T-helper 22 cell (primary cell): ENCODE measurements around the gene UBE2E2.

Experiments used
- DNase-seq: peaks from one replicate; pipeline ENCODE4 v3.0.0-alpha.2; 2020; ENCODE audit warnings: low read depth

The UBE2E2 gene

DNA sequence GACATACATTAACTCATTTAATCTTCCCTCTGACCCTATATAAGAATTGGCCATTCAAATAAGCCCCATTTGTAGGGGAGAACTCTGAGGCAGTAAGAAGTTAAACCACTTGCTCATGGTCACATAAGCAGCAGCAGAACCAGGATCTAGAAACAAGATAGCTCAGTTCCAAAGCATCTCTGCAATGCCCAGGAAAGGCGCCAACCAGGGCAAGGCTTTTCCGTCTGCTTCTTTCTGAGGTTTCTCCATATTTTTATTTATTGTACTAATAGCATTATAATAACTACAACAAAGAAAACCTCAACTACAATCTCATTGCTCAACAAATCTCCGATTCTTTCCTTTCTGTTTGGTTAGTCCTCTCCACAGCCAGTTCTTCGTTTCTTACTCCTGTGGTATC, 4.3 kb upstream of the UBE2E2 start:
- no peak for DNase-seq

GRCh38 chr3:23199649-23200048, 3.5 kb upstream of the UBE2E2 start:
- no peak for DNase-seq

DNA sequence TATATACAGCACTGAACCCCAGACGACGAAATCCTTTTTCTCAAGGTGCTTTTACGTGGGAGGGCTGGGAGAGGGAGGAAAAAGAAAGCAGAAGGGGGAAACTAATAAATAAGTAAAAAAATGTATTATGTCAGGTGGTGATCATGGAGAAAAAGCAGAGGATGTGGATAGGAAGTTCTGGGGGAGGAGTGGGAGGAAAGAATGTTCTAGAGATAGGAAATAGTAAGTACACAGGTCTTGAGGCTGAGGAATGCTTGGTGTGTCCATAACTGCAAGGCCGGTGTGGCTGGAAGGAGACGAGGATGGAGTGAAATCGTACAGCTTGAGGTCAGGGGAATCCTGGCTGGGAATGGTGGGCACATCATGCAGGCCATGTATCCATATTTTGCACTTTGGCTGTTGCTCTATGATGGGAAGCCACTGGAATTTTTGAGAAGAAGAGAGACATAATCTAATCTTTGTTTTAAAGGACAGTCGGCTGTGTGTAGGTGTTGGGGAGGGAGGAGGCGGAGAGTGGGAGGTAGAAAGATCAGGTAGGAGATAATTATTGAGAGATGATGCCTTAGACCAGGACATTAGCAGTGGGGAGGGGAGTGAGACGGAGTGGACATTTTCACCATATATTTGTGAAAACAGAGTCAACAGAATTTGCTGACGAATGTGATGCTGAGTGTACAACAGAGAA, 1.8 kb upstream of the UBE2E2 start:
- no peak for DNase-seq

GRCh38 chr3:23202203-23202920, 765 bp upstream of the UBE2E2 start:
- DNase-seq, result no peak

DNA sequence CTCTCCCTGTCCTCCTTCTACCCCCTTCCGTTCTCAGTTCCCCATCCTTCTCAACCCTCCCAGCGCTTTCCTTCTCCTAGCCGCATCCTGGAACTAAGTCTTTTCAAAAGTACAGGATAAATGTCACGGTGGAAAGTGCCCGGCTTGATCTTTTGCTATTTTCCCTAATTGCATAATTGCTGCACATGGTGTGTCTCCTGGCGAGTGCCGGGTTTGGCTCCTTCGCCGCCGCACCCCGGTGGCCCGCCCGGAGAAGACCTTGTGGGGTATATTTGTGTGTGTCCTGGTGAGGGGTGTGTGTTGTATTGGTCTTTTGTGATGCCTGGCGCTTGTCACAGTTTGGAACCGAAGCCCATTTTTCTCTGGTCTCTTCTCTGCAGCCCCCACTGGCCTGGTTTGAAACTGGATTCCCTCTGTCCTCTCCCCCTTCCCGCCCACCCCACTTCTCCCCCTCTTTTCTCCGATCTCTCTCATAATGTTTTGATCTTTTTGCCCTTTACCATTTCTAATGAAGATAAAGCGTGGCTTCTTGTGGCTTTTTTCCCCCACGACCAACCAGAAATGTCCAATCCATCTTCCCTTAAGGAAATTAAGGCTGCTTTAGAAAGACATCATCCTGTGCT, 692 bp downstream of the UBE2E2 start:
- no peak for DNase-seq

- no peak for DNase-seq
These were observed 3.2 kb downstream of the UBE2E2 start for GRCh38 chr3:23206366-23206765.

- DNase-seq, result no peak
These were observed 6.0 kb downstream of the UBE2E2 start for GRCh38 chr3:23209103-23209502.

- no peak for DNase-seq
These were observed 6.8 kb downstream of the UBE2E2 start for GRCh38 chr3:23209747-23210487.

DNA sequence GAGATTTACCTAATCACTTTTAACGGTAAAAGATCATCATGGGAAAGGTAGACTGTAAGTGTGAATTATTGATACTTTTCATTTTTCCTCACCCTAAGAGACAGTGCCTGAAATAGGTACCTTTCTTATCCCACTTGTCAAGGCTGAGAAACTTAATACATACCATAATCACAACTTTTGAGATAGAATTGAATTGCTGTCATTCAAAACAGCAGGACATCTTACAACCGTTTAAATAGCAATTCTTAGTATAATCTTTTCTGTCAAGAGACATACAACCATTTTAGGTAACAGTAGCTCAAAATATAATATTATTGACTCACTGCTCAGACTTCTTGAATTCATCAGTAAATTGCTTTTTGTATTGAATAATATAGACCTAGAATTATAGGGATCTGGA, 10.7 kb downstream of the UBE2E2 start:
- DNase-seq, result no peak

DNA sequence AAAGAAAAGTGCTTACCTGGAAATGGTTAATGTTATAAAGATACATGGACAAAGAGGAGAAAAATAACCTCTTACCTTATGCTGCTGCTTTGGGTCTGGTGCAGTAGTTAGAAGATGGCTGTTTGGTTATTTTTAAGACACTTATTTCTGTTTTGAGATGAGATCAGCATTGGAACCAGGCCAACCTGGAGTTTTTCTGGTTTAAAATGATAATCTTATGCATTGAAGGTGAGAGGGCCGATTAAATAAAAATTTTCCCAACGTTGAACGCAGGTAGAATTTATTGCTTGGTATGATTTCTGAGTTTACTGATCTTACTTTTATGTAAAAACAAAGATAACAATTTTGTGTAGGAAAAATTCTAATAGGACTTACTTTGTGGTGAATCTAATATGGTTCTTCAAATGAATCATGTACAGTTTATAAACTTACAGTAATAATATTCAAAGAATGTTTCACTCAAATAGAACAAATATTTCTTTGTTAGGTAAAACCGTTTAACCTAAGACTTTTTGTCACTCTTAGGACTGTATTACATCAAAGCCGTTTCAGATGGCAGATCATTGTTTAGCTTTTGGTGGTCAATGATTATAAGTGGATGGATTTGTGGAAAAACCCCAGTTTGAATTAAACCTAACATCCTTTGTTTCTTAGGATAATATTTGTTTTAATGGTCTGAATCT, 14.9 kb downstream of the UBE2E2 start:
- no peak for DNase-seq

- no peak for DNase-seq
These were observed 16.0 kb downstream of the UBE2E2 start for GRCh38 chr3:23219117-23219516.

GRCh38 chr3:23219552-23219951, 16.4 kb downstream of the UBE2E2 start:
- no peak for DNase-seq

- DNase-seq, result no peak
These were observed 18.0 kb downstream of the UBE2E2 start for GRCh38 chr3:23221136-23221535.

GRCh38 chr3:23232016-23232415, 28.9 kb downstream of the UBE2E2 start:
- no peak for DNase-seq

- no peak for DNase-seq
These were observed 29.7 kb downstream of the UBE2E2 start for GRCh38 chr3:23232854-23233253.

DNA sequence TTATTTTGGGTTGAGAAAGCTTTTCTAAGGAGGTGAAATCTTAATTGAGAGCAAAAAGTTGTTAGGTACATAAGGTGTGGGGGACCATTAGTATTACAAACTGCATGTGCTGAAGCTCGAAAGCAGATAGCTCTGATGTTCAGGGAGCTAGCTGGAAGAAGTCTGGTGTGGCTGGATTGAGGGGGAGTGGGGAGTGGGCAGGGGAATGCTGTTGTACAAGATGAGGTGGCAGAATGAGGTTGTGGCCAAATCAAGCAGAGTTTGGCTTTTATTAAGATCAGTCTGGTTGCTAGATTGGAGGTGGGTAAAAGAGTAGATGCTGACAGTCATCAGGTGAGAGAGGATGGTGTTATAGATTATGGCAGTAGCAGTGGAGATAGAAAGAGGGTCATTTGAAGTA, 32.1 kb downstream of the UBE2E2 start:
- DNase-seq, result no peak

DNA sequence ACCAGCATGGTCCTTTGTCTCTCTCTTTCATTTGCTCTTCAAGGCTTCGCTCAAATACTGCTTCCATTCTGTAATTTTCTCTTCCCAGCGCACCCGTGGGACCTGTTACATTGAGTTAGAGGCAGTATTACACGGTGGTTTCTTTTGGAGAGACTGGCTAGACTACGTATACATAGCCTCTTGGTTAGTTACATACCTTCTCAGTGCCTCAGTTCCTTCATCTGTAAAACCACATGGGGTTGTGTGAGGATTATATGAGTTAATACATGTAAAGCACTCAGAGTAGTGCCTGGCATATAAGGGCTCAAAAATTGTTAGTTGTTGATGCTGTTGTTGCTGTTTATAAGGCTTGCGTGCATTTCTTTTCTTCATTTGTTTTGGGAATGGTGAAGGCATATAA, 33.8 kb downstream of the UBE2E2 start:
- no peak for DNase-seq

DNA sequence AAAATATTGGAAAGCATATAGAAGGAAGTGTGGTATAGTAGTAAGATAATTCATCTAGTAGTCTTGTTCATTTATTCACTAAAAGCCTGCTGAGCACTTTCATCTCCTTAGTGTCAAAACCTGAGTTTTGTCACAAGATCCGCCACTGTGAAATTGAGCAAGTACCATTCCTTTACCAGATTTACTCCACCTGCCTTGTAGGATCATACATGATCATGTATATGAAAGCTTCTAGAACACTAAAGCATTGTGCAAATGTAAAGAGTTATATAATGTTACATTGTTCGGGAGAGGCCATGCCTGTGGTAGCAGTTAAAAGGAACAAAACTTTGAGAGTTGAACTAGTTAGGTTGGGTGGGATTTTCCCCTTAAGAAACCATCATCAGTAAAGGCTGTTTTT, 35.0 kb downstream of the UBE2E2 start:
- no peak for DNase-seq

DNA sequence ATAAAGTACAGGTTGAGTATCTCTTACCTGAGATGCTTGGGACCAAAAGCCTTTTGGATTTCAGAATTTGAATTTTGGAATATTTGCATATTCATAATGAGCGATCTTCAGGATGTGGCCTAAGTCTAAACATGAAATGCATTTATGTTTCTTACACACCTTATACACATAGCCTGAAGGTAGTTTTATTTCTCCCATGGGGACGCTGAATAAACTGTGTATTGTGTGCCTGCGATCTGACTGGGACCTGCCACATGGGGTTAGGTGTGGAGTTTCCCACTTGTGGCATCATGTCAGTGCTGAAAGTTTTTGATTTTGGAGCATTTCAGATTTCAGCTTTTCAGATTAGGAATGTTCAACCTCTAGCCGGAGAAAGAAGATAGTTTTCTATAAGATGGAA, 35.5 kb downstream of the UBE2E2 start:
- DNase-seq, result no peak

GRCh38 chr3:23239211-23240068, 36.3 kb downstream of the UBE2E2 start:
- DNase-seq, result no peak

DNA sequence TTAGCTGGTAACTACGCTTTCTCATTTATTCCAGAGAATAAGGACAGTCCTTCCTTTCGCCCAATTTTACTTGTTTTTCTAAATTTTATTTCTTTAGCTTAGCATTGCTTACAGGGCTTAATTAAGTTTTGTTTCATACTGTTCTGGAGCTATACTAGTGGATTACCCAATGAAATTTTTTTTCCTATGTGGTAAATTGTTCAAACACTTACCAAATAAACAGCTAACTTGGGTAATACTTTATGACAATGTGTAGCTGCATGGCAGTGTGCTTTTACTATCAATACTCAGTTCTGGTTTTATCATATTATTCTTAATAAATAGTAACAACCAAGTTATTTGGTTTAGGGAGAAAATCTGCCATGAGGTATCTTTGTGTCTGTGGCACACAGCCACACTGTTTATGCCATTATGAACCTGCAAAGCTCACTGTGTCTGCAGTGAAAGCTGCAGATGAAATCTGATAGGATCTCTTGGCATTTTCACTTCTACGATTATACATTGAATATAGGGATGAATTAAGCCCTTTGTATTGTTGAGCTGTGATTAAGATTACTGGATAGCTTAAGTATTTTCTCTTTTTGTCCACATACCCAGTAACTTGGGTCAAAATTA, 37.2 kb downstream of the UBE2E2 start:
- no peak for DNase-seq
